ENCODE measurements around the gene DAB2IP.

DAB2IP gene

DNA sequence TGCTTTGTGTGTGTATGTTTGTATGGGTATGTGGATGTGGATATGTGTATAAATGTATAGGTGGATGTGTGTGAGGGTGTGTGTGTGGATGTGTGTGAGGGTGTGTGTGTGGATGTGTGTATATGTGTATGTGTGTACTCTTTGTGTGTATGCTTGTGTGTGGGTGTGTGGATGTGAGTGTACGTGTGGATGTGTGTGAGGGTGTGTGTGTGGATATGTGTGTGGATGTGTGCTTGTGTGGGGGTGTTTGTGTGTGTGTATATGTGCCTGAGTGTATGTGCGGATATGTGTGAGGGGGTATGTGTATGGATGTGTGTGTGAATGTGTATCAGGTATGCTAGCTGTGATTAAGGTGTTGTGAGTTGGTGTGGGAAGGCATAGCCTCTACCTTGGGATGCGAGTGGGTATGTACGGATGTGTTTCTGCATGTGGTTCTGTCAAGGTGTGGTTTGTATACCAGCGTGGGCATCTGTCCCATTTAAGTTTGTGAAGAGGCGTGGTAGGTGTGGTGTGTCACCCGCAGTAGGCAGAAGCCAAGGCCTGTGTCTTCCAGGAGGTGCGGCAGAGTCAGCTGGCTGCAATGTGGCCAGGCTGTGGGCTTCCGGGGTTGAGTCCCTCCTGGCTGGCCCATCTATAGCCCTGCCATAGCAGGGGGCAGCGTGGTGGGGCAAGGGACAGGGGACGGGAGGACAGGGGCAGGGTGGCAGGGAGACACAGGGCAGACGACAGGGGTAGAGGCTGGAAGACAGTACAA, 155.8 kb downstream of the DAB2IP start:
- TF ChIP-seq, protein P1, sequence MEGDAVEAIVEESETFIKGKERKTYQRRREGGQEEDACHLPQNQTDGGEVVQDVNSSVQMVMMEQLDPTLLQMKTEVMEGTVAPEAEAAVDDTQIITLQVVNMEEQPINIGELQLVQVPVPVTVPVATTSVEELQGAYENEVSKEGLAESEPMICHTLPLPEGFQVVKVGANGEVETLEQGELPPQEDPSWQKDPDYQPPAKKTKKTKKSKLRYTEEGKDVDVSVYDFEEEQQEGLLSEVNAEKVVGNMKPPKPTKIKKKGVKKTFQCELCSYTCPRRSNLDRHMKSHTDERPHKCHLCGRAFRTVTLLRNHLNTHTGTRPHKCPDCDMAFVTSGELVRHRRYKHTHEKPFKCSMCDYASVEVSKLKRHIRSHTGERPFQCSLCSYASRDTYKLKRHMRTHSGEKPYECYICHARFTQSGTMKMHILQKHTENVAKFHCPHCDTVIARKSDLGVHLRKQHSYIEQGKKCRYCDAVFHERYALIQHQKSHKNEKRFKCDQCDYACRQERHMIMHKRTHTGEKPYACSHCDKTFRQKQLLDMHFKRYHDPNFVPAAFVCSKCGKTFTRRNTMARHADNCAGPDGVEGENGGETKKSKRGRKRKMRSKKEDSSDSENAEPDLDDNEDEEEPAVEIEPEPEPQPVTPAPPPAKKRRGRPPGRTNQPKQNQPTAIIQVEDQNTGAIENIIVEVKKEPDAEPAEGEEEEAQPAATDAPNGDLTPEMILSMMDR (IDR thresholded peaks at IDR 0.05; ENCODE audit: insufficient read depth, low read depth, low read length, missing control alignments): no peak
- H3K4me3 ChIP-seq (ENCODE audit: low read depth, low read length): no peak overlapping the region

DNA sequence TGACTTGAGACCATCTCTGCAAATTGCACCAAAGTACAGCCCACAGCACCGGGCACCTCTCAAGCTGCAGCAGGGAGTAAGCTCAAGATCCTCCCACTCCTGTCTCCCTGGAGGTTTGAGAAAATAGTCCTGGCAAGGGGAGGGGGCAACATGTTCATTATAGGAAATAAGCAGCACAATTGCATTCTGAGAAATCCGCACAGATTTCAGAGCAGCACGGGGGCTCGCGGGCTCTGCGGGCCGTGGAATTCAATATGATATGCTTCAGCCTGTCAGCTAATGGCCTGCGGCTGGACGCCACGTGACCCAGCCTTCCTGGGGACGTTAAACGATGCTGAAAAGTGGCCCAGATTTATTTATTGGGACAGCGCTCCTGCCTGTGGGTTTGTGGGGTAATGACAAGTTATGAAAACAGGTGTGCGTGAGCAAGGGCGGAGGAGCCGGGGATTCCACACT, 156.4 kb downstream of the DAB2IP start:
- no peak overlapping the region for H3K4me3 ChIP-seq (ENCODE audit: low read depth, low read length)
- DNase-seq (ENCODE audit: low read depth): no peak
- TF ChIP-seq, protein P1 (IDR thresholded peaks at IDR 0.05; ENCODE audit: insufficient read depth, low read depth, low read length, missing control alignments): no peak

More for the DNA sequence above, 155.8 kb downstream of the DAB2IP start:
- no peak for DNase-seq (ENCODE audit: low read depth)

DNA sequence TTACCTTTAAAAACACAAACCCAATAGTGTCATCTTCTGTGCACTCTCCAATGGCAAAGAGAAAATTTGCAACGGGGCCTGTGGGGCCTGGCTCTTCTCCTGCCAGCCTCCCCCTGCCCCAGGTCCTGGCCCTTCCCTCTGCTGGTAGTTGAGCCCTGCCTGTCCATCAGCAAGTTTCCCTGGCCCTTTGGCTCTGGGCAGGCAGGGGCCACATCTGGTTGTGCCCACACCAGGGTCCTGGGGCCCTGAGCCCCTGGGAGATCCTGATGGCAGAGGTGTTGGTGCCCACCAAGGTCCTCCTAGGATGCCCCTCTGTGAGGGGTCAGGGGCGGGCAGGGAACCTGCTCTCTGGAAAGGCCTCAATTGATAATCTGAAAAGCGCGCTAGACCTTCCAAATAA, 157.3 kb downstream of the DAB2IP start:
- no peak for DNase-seq (ENCODE audit: low read depth)
- TF ChIP-seq, protein P1 (IDR thresholded peaks at IDR 0.05; ENCODE audit: insufficient read depth, low read depth, low read length, missing control alignments): no peak
- H3K4me3 ChIP-seq (ENCODE audit: low read depth, low read length): no peak overlapping the region

DNA sequence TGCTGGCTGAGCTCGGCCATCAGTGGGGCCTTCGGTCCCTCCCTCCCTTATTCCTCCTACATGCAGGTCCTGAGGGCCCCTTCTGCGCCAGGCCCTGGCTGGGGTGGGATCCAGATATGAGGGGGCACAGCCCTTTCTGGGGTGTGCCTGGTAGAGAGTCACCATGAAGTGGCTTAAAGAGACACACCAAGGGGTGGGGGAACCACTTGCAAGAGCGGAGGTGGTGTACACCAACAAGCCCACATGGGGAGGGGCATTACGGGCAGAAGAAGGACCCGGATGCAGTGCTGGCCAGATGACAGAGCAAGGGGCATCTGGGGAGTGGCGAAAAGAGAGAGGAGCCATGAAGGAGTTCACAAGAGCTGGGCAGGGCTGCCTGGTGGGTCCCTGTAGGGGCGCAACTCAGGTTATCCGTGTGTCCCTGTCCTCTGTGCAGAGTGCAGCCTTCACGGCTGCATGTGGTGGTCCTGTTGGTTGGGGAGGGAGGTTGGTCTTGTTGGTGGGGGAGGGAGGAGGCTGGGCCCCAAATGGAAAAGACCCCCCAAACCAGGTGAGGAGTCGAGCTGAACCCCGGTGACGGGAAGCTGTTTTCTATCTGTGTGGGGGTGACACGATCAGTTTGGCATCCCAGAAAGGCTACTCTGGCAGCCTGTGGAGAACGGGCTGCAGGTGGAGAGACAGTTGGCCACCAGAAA, 158.1 kb downstream of the DAB2IP start:
- TF ChIP-seq, protein P1 (IDR thresholded peaks at IDR 0.05; ENCODE audit: insufficient read depth, low read depth, low read length, missing control alignments): no peak
- no peak overlapping the region for H3K4me3 ChIP-seq (ENCODE audit: low read depth, low read length)
- DNase-seq (ENCODE audit: low read depth): no peak

DNA sequence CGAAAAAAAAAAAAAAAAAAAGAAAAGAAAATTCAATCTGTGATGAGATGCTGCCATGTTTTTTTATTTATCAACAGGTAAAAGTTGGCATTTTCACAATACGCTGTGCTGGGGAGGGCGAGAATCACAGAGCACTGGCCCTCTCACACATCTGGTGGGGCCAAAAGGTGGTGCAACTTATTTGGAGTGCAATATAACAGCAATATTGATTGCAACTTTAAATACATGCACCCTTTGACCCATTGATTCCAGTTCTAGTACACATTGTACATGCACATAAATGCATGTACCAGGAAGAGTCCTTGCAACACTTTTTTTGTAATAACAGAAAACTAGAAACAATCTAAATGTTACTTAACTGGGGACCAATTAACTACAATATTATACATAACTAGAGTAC, 159.1 kb downstream of the DAB2IP start:
- TF ChIP-seq, protein P1 (IDR thresholded peaks at IDR 0.05; ENCODE audit: insufficient read depth, low read depth, low read length, missing control alignments): no peak
- no peak for DNase-seq (ENCODE audit: low read depth)
- no peak overlapping the region for H3K4me3 ChIP-seq (ENCODE audit: low read depth, low read length)

DNA sequence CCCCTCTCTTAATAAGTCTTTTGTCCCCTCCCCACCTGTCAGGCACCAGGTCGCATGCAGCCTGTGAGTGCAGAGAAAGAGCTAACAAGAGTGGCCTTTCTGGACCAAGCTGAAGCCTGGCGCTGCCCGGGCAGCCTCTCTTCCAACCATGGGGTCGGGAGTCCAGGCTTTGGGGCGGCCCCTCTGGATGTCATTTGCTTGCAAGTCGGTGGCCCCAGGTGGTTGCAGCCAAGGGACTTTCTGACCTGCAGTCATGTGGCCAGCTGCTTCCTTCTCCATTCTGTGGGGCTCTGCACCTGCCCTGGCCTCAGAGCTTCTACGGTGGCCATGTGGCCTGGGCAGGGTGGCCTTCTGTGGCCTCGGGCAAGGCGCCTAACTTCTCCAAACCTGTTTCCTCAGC, 159.7 kb downstream of the DAB2IP start:
- no peak overlapping the region for H3K4me3 ChIP-seq (ENCODE audit: low read depth, low read length)
- TF ChIP-seq, protein P1 (IDR thresholded peaks at IDR 0.05; ENCODE audit: insufficient read depth, low read depth, low read length, missing control alignments): no peak
- no peak for DNase-seq (ENCODE audit: low read depth)
